Brain microvascular endothelial cell (primary cell): Measurements from ENCODE around the gene ESRRG.

Experiments used
- DNase-seq: peaks from one replicate; pipeline ENCODE4 v3.0.0-alpha.2; 2020
- H3K27ac ChIP-seq: fragments of 250-450 bp; sonication (Bioruptor Pico); 2 replicates; pipeline ENCODE4 v1.5.1; 2020; ENCODE audit warnings: mild to moderate bottlenecking, moderate library complexity
- H3K27me3 ChIP-seq: fragments of 250-450 bp; sonication (Bioruptor Pico); replicated peaks from 2 replicates; pipeline ENCODE4 v1.5.1; 2020; ENCODE audit warnings: mild to moderate bottlenecking
- H3K36me3 ChIP-seq: fragments of 250-450 bp; sonication (Bioruptor Pico); replicated peaks from 2 replicates; pipeline ENCODE4 v1.5.1; 2020; ENCODE audit warnings: mild to moderate bottlenecking
- H3K4me3 ChIP-seq: 2 replicates; pipeline ENCODE4 v1.5.1; 2011; ENCODE audit warnings: low read depth, mild to moderate bottlenecking, control low read depth, low read length, moderate library complexity
- CTCF ChIP-seq: IDR thresholded peaks from 2 replicates; pipeline ENCODE4 v1.5.1; 2011; ENCODE audit warnings: low read depth, mild to moderate bottlenecking, moderate library complexity, low read length, control low read depth, inconsistent platforms; ENCODE audit errors: missing control alignments
- in situ Hi-C: cut with HindIII; loops from 2 replicates; pipeline ENCODE4 v1.10.0; 2017; ENCODE audit warnings: low sequenced_read_pairs, low pct_ligation_motif_present

ESRRG gene

GRCh38 chr1:216665856-216666255, 57.4 kb downstream of the ESRRG start:
- in situ Hi-C loops = no loop called here
- no peak for DNase-seq
- H3K27me3 ChIP-seq = no peaks in the 10 kb centered on the region
- no peak overlapping the region for H3K27ac ChIP-seq
- H3K36me3 ChIP-seq = no peaks in the 10 kb centered on the region
- no peak for TF ChIP-seq CTCF
- H3K4me3 ChIP-seq = no peak overlapping the region

- Histone ChIP-seq H3K27me3 (no peaks in the 10 kb centered on the region), H3K27ac (no peak overlapping the region), H3K4me3 (no peak overlapping the region), H3K36me3 (no peaks in the 10 kb centered on the region)
- in situ Hi-C loops = no loop called here
- no peak for TF ChIP-seq CTCF
- DNase-seq = no peak
Observed at GRCh38 chr1:216665406-216665805, 57.8 kb downstream of the ESRRG start.

- H3K27me3 ChIP-seq = no peaks in the 10 kb centered on the region
Observed at GRCh38 chr1:216662681-216663080, 60.5 kb downstream of the ESRRG start.

GRCh38 chr1:216660561-216660960, 62.7 kb downstream of the ESRRG start:
- DNase-seq = no peak
- Histone ChIP-seq H3K36me3 (no peaks in the 10 kb centered on the region), H3K4me3 (no peak overlapping the region), H3K27me3 (no peaks in the 10 kb centered on the region), H3K27ac (no peak overlapping the region)
- in situ Hi-C loops = no loop called here
- TF ChIP-seq CTCF = no peak

More at GRCh38 chr1:216662681-216663080, 60.5 kb downstream of the ESRRG start:
- no peak for DNase-seq
- in situ Hi-C loops = no loop called here
- Histone ChIP-seq H3K36me3 (no peaks in the 10 kb centered on the region), H3K4me3 (no peak overlapping the region), H3K27ac (no peak overlapping the region)
- TF ChIP-seq CTCF = no peak

- in situ Hi-C loops = no loop called here
- no peak overlapping the region for H3K27ac ChIP-seq
- H3K4me3 ChIP-seq = no peak overlapping the region
- no peaks in the 10 kb centered on the region for H3K27me3 ChIP-seq
- TF ChIP-seq CTCF = no peak
- no peak for DNase-seq
- H3K36me3 ChIP-seq = no peaks in the 10 kb centered on the region
Observed at GRCh38 chr1:216653001-216653400, 70.2 kb downstream of the ESRRG start.

GRCh38 chr1:216651826-216652418, 71.3 kb downstream of the ESRRG start:
- Histone ChIP-seq H3K36me3 (no peaks in the 10 kb centered on the region), H3K4me3 (no peak overlapping the region), H3K27ac (no peak overlapping the region), H3K27me3 (no peaks in the 10 kb centered on the region)
- DNase-seq = no peak
- no peak for TF ChIP-seq CTCF
- in situ Hi-C loops = no loop called here
